GM19397 (cell line): ENCODE data around the gene LRP10.
"Not testable (repeated sequence)": the region's sequence is repeated elsewhere in the genome, so short reads cannot be mapped to it uniquely, and the experiment has no call there.

Source experiments
- ATAC-seq: cut with Tn5 transposase; IDR thresholded peaks from one replicate; pipeline ENCODE4 v1.9.1; 2021; ENCODE audit warnings: mild to moderate bottlenecking, moderate library complexity; ENCODE audit not compliant: unreplicated experiment

Gene LRP10

GRCh38 chr14:22842211-22843122 lies 29.1 kb upstream of the LRP10 start:
- no peak for ATAC-seq

GRCh38 chr14:22843123-22843925 lies 28.2 kb upstream of the LRP10 start:
- ATAC-seq: no peak

- no peak for ATAC-seq
These were observed 27.1 kb upstream of the LRP10 start for GRCh38 chr14:22844221-22845102.

GRCh38 chr14:22845103-22845394 lies 26.5 kb upstream of the LRP10 start:
- no peak for ATAC-seq

GRCh38 chr14:22845821-22846625 lies 25.5 kb upstream of the LRP10 start:
- no peak for ATAC-seq

- ATAC-seq: no peak
These were observed 24.7 kb upstream of the LRP10 start for GRCh38 chr14:22846811-22847307.

- ATAC-seq: no peak
These were observed 23.7 kb upstream of the LRP10 start for GRCh38 chr14:22847661-22848341.

- no peak for ATAC-seq
These were observed 23.0 kb upstream of the LRP10 start for GRCh38 chr14:22848351-22849164.

GRCh38 chr14:22849212-22849819 lies 22.2 kb upstream of the LRP10 start:
- ATAC-seq: no peak

- no peak for ATAC-seq
These were observed 20.4 kb upstream of the LRP10 start for GRCh38 chr14:22850944-22851764.

GRCh38 chr14:22852178-22852577 lies 19.4 kb upstream of the LRP10 start:
- not testable (repeated sequence) for ATAC-seq

- ATAC-seq: no peak
These were observed 19.0 kb upstream of the LRP10 start for GRCh38 chr14:22852599-22852939.

GRCh38 chr14:22852940-22853767 lies 18.4 kb upstream of the LRP10 start:
- peak; percentile 77 for ATAC-seq

GRCh38 chr14:22854296-22854695 lies 17.2 kb upstream of the LRP10 start:
- not testable (repeated sequence) for ATAC-seq

GRCh38 chr14:22854963-22855724 lies 16.4 kb upstream of the LRP10 start:
- no peak for ATAC-seq

GRCh38 chr14:22856428-22856827 lies 15.1 kb upstream of the LRP10 start:
- no peak for ATAC-seq
